Measurements from ENCODE around the gene PRR14.
"Not testable (repeated sequence)": the region's sequence is repeated elsewhere in the genome, so short reads cannot be mapped to it uniquely, and the experiment has no call there.

PRR14 gene

DNA sequence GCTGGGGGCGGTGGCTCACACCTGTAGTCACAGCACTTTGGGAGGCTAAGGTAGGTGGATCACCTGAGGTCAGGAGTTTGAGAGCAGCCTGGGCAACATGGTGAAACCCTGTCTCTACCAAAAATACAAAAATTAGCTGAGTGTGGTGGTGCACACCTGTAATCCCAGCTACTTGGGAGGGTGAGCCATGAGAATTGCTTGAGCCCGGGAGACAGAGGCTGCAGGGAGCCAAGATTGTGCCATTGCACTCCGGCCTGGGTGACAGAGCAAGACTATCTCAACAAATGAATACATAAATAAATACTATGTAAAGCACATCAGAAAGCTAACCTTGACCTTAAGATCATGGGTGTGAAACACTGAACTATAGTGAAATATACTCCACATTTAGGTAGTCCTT is 45.9 kb downstream of the PRR14 start:
- not testable (repeated sequence) for DNase-seq

DNA sequence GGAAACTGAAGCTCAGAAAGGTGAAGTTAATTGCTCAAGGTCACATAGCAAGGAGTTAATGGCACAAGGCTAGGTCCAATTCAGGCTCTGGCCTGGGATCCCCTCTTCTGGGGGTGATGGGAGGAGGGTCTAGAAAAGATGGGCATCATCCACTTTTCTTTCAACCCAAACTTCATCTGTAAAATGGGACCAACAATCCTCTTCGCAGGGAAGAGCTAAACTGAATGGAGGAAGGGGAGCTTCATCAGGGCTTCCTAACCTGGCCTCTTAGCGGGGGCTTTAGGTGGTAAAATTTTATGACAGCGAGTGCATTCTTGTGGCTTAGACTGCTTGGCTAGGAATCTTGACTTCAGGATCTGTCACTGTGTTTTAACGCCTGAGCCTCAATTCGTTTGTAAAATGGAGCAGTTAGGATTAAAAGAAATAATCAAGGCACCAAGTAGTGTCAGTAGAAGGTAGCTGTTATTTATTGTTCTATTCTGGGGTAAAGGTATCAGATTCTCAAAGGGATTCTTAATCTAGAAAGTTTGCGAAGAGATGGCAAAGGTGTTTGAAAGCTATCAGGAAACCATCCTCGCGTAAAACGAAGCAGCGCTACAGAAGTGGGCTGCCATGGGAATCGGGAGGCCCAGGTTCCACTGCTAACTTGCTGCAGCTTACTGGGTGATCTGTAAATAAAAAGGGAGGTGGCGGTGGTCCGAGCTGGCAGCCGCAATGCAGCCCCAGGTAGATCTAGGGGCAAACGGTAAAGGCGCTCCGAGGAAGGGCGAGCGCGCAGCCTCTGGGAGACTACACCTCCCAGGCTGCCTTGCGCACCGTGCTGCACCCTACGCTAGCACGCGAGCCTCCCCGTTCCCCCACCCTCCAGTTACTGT is 46.7 kb downstream of the PRR14 start:
- no peak for DNase-seq

GRCh38 chr16:30698139-30698815 is 47.5 kb downstream of the PRR14 start:
- DNase-seq, result peak; percentile 85

- DNase-seq, result no peak
These were observed 48.3 kb downstream of the PRR14 start, which contains the start of gene SRCAP for GRCh38 chr16:30698816-30699614. Gene SRCAP (plus strand): TSS chr16:30699171. CDS start chr16:30700825, 1,654 bp downstream.

DNA sequence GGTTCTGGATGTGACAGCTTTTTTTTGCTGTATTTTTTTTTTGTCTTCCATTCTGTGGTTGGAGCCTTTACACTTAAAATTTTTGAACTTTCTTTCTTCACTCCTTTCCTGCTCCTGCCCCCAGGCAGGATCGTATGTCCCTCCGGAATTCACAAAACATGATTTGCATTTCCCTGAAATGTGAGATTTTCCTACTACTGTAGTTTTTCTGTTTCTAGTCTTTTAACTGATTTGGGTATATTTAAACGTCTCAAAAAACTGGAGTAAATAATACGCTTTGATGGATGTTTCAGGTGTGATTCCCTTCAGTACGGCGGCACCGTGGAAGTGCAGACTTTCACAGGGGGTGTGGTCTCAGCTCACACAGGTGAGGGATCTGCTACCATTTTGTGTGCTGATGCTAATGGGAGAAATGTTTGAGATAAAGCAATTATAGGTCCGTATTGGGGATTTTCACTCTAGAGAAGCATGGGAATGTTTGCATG is 48.9 kb downstream of the PRR14 start:
- DNase-seq, result no peak

GRCh38 chr16:30700491-30700890 is 49.7 kb downstream of the PRR14 start:
- DNase-seq, result no peak

- no peak for DNase-seq
These were observed 50.2 kb downstream of the PRR14 start for GRCh38 chr16:30700971-30701370.

GRCh38 chr16:30703071-30703470 is 52.3 kb downstream of the PRR14 start:
- DNase-seq, result not testable (repeated sequence)

- DNase-seq, result no peak
These were observed 53.2 kb downstream of the PRR14 start for GRCh38 chr16:30703971-30704370.
